HG02759 (cell line): ENCODE measurements around the gene LHPP.

Experiments
- ATAC-seq: cut with Tn5 transposase; IDR thresholded peaks from one replicate; pipeline ENCODE4 v1.9.1; 2021; ENCODE audit warnings: mild to moderate bottlenecking, moderate library complexity; ENCODE audit not compliant: unreplicated experiment

The LHPP gene

GRCh38 chr10:124636271-124636995 is 174.8 kb downstream of the LHPP start:
- no peak for ATAC-seq

- no peak for ATAC-seq
Observed at GRCh38 chr10:124637091-124637700, 175.6 kb downstream of the LHPP start.

- ATAC-seq = no peak
Observed at GRCh38 chr10:124637746-124638145, 176.1 kb downstream of the LHPP start.

- ATAC-seq = no peak
Observed at GRCh38 chr10:124639206-124639605, 177.6 kb downstream of the LHPP start.

- no peak for ATAC-seq
Observed at GRCh38 chr10:124639646-124640045, 178.0 kb downstream of the LHPP start.

- ATAC-seq = no peak
Observed at GRCh38 chr10:124640056-124640455, 178.4 kb downstream of the LHPP start.

GRCh38 chr10:124640538-124641231 is 179.1 kb downstream of the LHPP start:
- ATAC-seq = peak; percentile 67

- ATAC-seq = peak; percentile 62
Observed at GRCh38 chr10:124641282-124642087, 179.9 kb downstream of the LHPP start.

- ATAC-seq = no peak
Observed at GRCh38 chr10:124642088-124642710, 180.6 kb downstream of the LHPP start.

GRCh38 chr10:124643330-124644009 is 181.8 kb downstream of the LHPP start:
- ATAC-seq = no peak

GRCh38 chr10:124644236-124644635 is 182.6 kb downstream of the LHPP start:
- no peak for ATAC-seq

GRCh38 chr10:124644771-124645415 is 183.3 kb downstream of the LHPP start:
- no peak for ATAC-seq

- no peak for ATAC-seq
Observed at GRCh38 chr10:124645467-124646095, 184.0 kb downstream of the LHPP start.

GRCh38 chr10:124646483-124647352 is 185.1 kb downstream of the LHPP start:
- ATAC-seq = no peak

- ATAC-seq = peak; percentile 71
Observed at GRCh38 chr10:124647421-124648130, 186.0 kb downstream of the LHPP start.

- ATAC-seq = no peak
Observed at GRCh38 chr10:124648131-124648475, 186.5 kb downstream of the LHPP start.

GRCh38 chr10:124648738-124649137 is 187.1 kb downstream of the LHPP start:
- no peak for ATAC-seq

- no peak for ATAC-seq
Observed at GRCh38 chr10:124649214-124649613, 187.6 kb downstream of the LHPP start.
